CD14-positive monocyte (primary cell): Measurements from ENCODE around the gene OR52B6. TPM values are rescaled to one million over a fixed set of nuclear protein-coding genes. Genes with fewer than 3 reads are reported as not detected.

Source experiments
- DNase-seq, 3 donors: peaks; one replicate each; pipeline ENCODE4 v3.0.0-alpha.2; 2011 to 2022
- H2AFZ ChIP-seq: 2 replicates; pipeline ENCODE4 v1.6.0; 2012; ENCODE audit warnings: mild to moderate bottlenecking, low read depth, low read length, inconsistent platforms; ENCODE audit not compliant: insufficient read depth, poor library complexity, severe bottlenecking
- H3K27ac ChIP-seq, 2 donors: 1 replicate in 1 of 2; 2 replicates in 1 of 2; pipeline ENCODE4 v1.5.1; 2012 to 2013; ENCODE audit warnings: low read length in 2 of 2, control low read depth in 1 of 2, inconsistent platforms in 1 of 2, low read depth in 1 of 2, mild to moderate bottlenecking in 1 of 2
- H3K27me3 ChIP-seq, 2 donors: one replicate each; pipeline versions ENCODE4 v1.6.0 to v1.6.1; 2011 to 2013; ENCODE audit warnings: low read length in 2 of 2; ENCODE audit not compliant: control insufficient read depth in 2 of 2, insufficient read depth in 2 of 2
- H3K36me3 ChIP-seq, 2 donors: replicated peaks in 1 of 2; 1 replicate in 1 of 2; 2 replicates in 1 of 2; pipeline versions ENCODE4 v1.5.1 to v1.6.1; 2012 to 2013; ENCODE audit warnings: low read length in 2 of 2, control low read depth in 1 of 2, inconsistent platforms in 1 of 2, mild to moderate bottlenecking in 1 of 2; ENCODE audit not compliant: insufficient read depth in 2 of 2, control insufficient read depth in 1 of 2
- H3K4me1 ChIP-seq, 2 donors: 1 replicate in 1 of 2; 2 replicates in 1 of 2; pipeline versions ENCODE4 v1.5.1 to v1.6.1; 2012 to 2013; ENCODE audit warnings: low read length in 2 of 2, control low read depth in 1 of 2, inconsistent platforms in 1 of 2, mild to moderate bottlenecking in 1 of 2, moderate library complexity in 1 of 2; ENCODE audit not compliant: insufficient read depth in 2 of 2, control insufficient read depth in 1 of 2
- H3K4me2 ChIP-seq: replicated peaks from 2 replicates; pipeline ENCODE3; 2012; ENCODE audit warnings: low read length, moderate library complexity, mild to moderate bottlenecking; ENCODE audit not compliant: poor library complexity, severe bottlenecking; ENCODE audit errors: extremely low read depth
- H3K4me3 ChIP-seq, 3 experiments: fragments of 200-600 bp in 1 of 3; sonication (generic) in 1 of 3; replicated peaks in 1 of 3; 1 replicate in 2 of 3; 2 replicates in 1 of 3; pipeline ENCODE4 v1.5.1; 2011 to 2013; ENCODE audit warnings: low read length in 3 of 3, mild to moderate bottlenecking in 3 of 3, control low read depth in 2 of 3, low read depth in 2 of 3, inconsistent platforms in 1 of 3, moderate library complexity in 1 of 3
- H3K79me2 ChIP-seq: 2 replicates; pipeline ENCODE4 v1.6.0; 2012; ENCODE audit warnings: mild to moderate bottlenecking, control low read depth, inconsistent platforms, low read length, moderate library complexity; ENCODE audit not compliant: insufficient read depth
- H3K9ac ChIP-seq: 2 replicates; pipeline ENCODE4 v1.6.0; 2017; ENCODE audit warnings: low read length, mild to moderate bottlenecking; ENCODE audit not compliant: insufficient read depth, poor library complexity, severe bottlenecking
- H3K9me3 ChIP-seq, 2 donors: replicated peaks in 1 of 2; 1 replicate in 1 of 2; 2 replicates in 1 of 2; pipeline versions ENCODE4 v1.5.1 to v1.6.1; 2012 to 2013; ENCODE audit warnings: low read length in 2 of 2, control low read depth in 1 of 2; ENCODE audit not compliant: control insufficient read depth in 1 of 2, insufficient read depth in 1 of 2
- H4K20me1 ChIP-seq: 2 replicates; pipeline ENCODE4 v1.6.0; 2012; ENCODE audit warnings: mild to moderate bottlenecking, low read length, control low read depth, moderate library complexity; ENCODE audit not compliant: insufficient read depth
- H3K27ac Mint-ChIP-seq, 7 donors: one replicate each; pipeline ENCODE4 v1.8.0; 2020; ENCODE audit warnings: mild to moderate bottlenecking in 7 of 7, mixed read lengths in 7 of 7, moderate library complexity in 6 of 7, inconsistent platforms in 2 of 7
- H3K27me3 Mint-ChIP-seq, 3 donors: one replicate each; pipeline ENCODE4 v1.8.0; 2021 to 2022; ENCODE audit warnings: low read depth in 3 of 3, mild to moderate bottlenecking in 3 of 3, mixed read lengths in 3 of 3, moderate library complexity in 3 of 3, inconsistent platforms in 1 of 3
- H3K36me3 Mint-ChIP-seq, 2 donors: one replicate each; pipeline ENCODE4 v1.8.0; 2020; ENCODE audit warnings: mixed read lengths in 2 of 2, inconsistent platforms in 1 of 2, mild to moderate bottlenecking in 1 of 2
- H3K4me1 Mint-ChIP-seq: one replicate; pipeline ENCODE4 v1.8.0; 2020; ENCODE audit warnings: mild to moderate bottlenecking, mixed read lengths
- H3K4me3 Mint-ChIP-seq, 2 donors: one replicate each; pipeline ENCODE4 v1.8.0; 2020; ENCODE audit warnings: mild to moderate bottlenecking in 2 of 2, mixed read lengths in 2 of 2, moderate library complexity in 1 of 2
- H3K9me3 Mint-ChIP-seq, 7 donors: one replicate each; pipeline ENCODE4 v1.8.0; 2020 to 2022; ENCODE audit warnings: mixed read lengths in 7 of 7, mild to moderate bottlenecking in 6 of 7, moderate library complexity in 6 of 7, inconsistent platforms in 2 of 7
- CTCF ChIP-seq: fragments of 200-600 bp; IDR thresholded peaks from one replicate; pipeline ENCODE4 v1.8.0; 2022; ENCODE audit warnings: antibody characterized with exemption, mild to moderate bottlenecking
- WGBS: methylation state at CpG from one replicate; pipeline ENCODE4 v1.1.5; 2013; ENCODE audit warnings: missing lambda C conversion rate; ENCODE audit not compliant: insufficient coverage; 5-methylcytosine and 5-hydroxymethylcytosine counted together
- intact Hi-C, 2 donors: fragments of 100-400 bp; cut with micrococcal nuclease; formaldehyde crosslinking; loops; one replicate each; pipeline versions ENCODE4 v1.15.0 to v1.15.1; 2023
- polyA plus RNA-seq, 3 donors: library from polyadenylated mRNA; depleted of rRNA in 1 of 3; unstranded in 2 of 3; stranded (reverse) in 1 of 3; fragments of 300-500 nt in 2 of 3; fragments of >200 nt in 1 of 3; fragmentation: Illumina TruSeq in 2 of 3; gene quantifications; 1 replicate in 2 of 3; 2 replicates in 1 of 3; pipeline ENCODE4 v1.2.3, GENCODE V29; 2012 to 2021

Gene OR52B6
- polyA plus RNA-seq, 3 donors: not detected

- no peak overlapping the region for H3K27ac ChIP-seq
- no peak overlapping the region for H3K9ac ChIP-seq
- peaks cover 16% of the 10 kb centered on the region for H3K79me2 ChIP-seq
- no peak overlapping the region for H2AFZ ChIP-seq
- Mint-ChIP-seq H3K4me3 (no peak overlapping the region), H3K36me3 (no peaks in the 10 kb centered on the region), H3K27me3 (peaks cover 0 to 1% (median 0%) of the 10 kb centered on the region in 3 donors), H3K4me1 (peaks cover 24% of the 10 kb centered on the region), H3K9me3 (no peaks in the 10 kb centered on the region), H3K27ac (no peak overlapping the region)
- no peak for DNase-seq
- H3K9me3 ChIP-seq: no peaks in the 10 kb centered on the region
- intact Hi-C loops: loop anchor here in 1 of 2 donors (5.0 kb wide), 1 partner anchor 66 kb away; the partner anchor contains the start of genes TRIM22 and TRIM5
- no peak overlapping the region for H3K4me3 ChIP-seq
- no peaks in the 10 kb centered on the region for H3K36me3 ChIP-seq
- no peaks in the 10 kb centered on the region for H4K20me1 ChIP-seq
- no peaks in the 10 kb centered on the region for H3K27me3 ChIP-seq
- H3K4me2 ChIP-seq: no peak overlapping the region
- no peak for TF ChIP-seq CTCF
- peaks cover 19 to 26% of the 10 kb centered on the region in 2 donors for H3K4me1 ChIP-seq
Observed at GRCh38 chr11:5621580-5621979, 40.9 kb downstream of the OR52B6 start.

- Histone ChIP-seq H3K4me2 (no peak overlapping the region), H3K27me3 (no peaks in the 10 kb centered on the region), H3K4me3 (no peak overlapping the region), H3K79me2 (peaks cover 24% of the 10 kb centered on the region), H3K36me3 (no peaks in the 10 kb centered on the region), H3K9ac (no peak overlapping the region), H2AFZ (no peak overlapping the region), H3K27ac (no peak overlapping the region), H3K4me1 (peaks cover 27 to 28% of the 10 kb centered on the region in 2 donors), H4K20me1 (no peaks in the 10 kb centered on the region), H3K9me3 (no peaks in the 10 kb centered on the region)
- no peak overlapping the region for H3K4me3 Mint-ChIP-seq
- DNase-seq: no peak
- TF ChIP-seq CTCF: no peak
- H3K27me3 Mint-ChIP-seq: peaks cover 0 to 1% (median 1%) of the 10 kb centered on the region in 3 donors
- H3K36me3 Mint-ChIP-seq: peaks cover 3 to 7% of the 10 kb centered on the region in 2 donors
- peaks cover 36% of the 10 kb centered on the region for H3K4me1 Mint-ChIP-seq
- intact Hi-C loops: loop anchor here in 1 of 2 donors (5.0 kb wide), 1 partner anchor 64 kb away; the partner anchor contains the start of genes TRIM22 and TRIM5
- no CpG with 5 or more reads among the region's 3 CpGs for WGBS
- no peaks in the 10 kb centered on the region for H3K9me3 Mint-ChIP-seq
- no peak overlapping the region for H3K27ac Mint-ChIP-seq
Observed at GRCh38 chr11:5622802-5623201, 42.1 kb downstream of the OR52B6 start.
